ENCODE data around the gene UBAC1.

UBAC1 gene

GRCh38 chr9:136002215-136002614 lies 41.0 kb upstream of the UBAC1 start:
- no peak for DNase-seq (ENCODE audit: low read depth, low spot score)
- in situ Hi-C loops (cut with HindIII; ENCODE audit: low sequenced_read_pairs) = no loop called here
- H3K4me3 ChIP-seq (ENCODE audit: low read depth, low read length) = no peak overlapping the region
- no peak for TF ChIP-seq CTCF (IDR thresholded peaks at IDR 0.05; ENCODE audit: low read depth, low read length)

GRCh38 chr9:136001231-136001630 lies 40.1 kb upstream of the UBAC1 start:
- in situ Hi-C loops (cut with HindIII; ENCODE audit: low sequenced_read_pairs) = no loop called here
- TF ChIP-seq CTCF (IDR thresholded peaks at IDR 0.05; ENCODE audit: low read depth, low read length) = no peak
- no peak for DNase-seq (ENCODE audit: low read depth, low spot score)
- H3K4me3 ChIP-seq (ENCODE audit: low read depth, low read length) = no peak overlapping the region

GRCh38 chr9:135998410-135999071 lies 37.4 kb upstream of the UBAC1 start:
- H3K4me3 ChIP-seq (ENCODE audit: low read depth, low read length) = no peak overlapping the region
- TF ChIP-seq CTCF (IDR thresholded peaks at IDR 0.05; ENCODE audit: low read depth, low read length) = no peak
- in situ Hi-C loops (cut with HindIII; ENCODE audit: low sequenced_read_pairs) = no loop called here
- DNase-seq (ENCODE audit: low read depth, low spot score) = no peak

- in situ Hi-C loops (cut with HindIII; ENCODE audit: low sequenced_read_pairs) = no loop called here
- no peak for TF ChIP-seq CTCF (IDR thresholded peaks at IDR 0.05; ENCODE audit: low read depth, low read length)
Measured at GRCh38 chr9:135998016-135998380, 36.8 kb upstream of the UBAC1 start.

GRCh38 chr9:135997090-135998015 lies 36.2 kb upstream of the UBAC1 start:
- no peak for TF ChIP-seq CTCF (IDR thresholded peaks at IDR 0.05; ENCODE audit: low read depth, low read length)
- no peak overlapping the region for H3K4me3 ChIP-seq (ENCODE audit: low read depth, low read length)
- DNase-seq (ENCODE audit: low read depth, low spot score) = no peak
- in situ Hi-C loops (cut with HindIII; ENCODE audit: low sequenced_read_pairs) = no loop called here

More at GRCh38 chr9:135998016-135998380, 36.8 kb upstream of the UBAC1 start:
- DNase-seq (ENCODE audit: low read depth, low spot score) = no peak
- H3K4me3 ChIP-seq (ENCODE audit: low read depth, low read length) = no peak overlapping the region

- H3K4me3 ChIP-seq (ENCODE audit: low read depth, low read length) = no peak overlapping the region
- no peak for TF ChIP-seq CTCF (IDR thresholded peaks at IDR 0.05; ENCODE audit: low read depth, low read length)
- in situ Hi-C loops (cut with HindIII; ENCODE audit: low sequenced_read_pairs) = no loop called here
- no peak for DNase-seq (ENCODE audit: low read depth, low spot score)
Measured at GRCh38 chr9:135995816-135996215, 34.6 kb upstream of the UBAC1 start.
